ENCODE measurements around the gene RBP3. TPM values are rescaled to one million over a fixed set of nuclear protein-coding genes. Genes with fewer than 3 reads are reported as not detected.

Gene RBP3
- total RNA-seq, 1 donor from 2014 or later: not detected

- intact Hi-C loops (cut with DNase I): no loop called here
- no peaks in the 10 kb centered on the region for H3K4me1 ChIP-seq
- no peak overlapping the region for H3K4me3 ChIP-seq
- no peaks in the 10 kb centered on the region for H3K36me3 ChIP-seq
- H3K27ac ChIP-seq: no peak overlapping the region
- TF ChIP-seq CTCF (IDR thresholded peaks at IDR 0.05): no peak
- ATAC-seq: no peak
- no peaks in the 10 kb centered on the region for H3K27me3 ChIP-seq (ENCODE audit: low read depth)
- no peak for DNase-seq
- H3K9me3 ChIP-seq: no peaks in the 10 kb centered on the region
These were observed 18.3 kb upstream of the RBP3 start for GRCh38 chr10:47329855-47330254.

GRCh38 chr10:47330366-47330765 is 17.8 kb upstream of the RBP3 start:
- H3K4me3 ChIP-seq: no peak overlapping the region
- no peaks in the 10 kb centered on the region for H3K27me3 ChIP-seq (ENCODE audit: low read depth)
- H3K9me3 ChIP-seq: no peaks in the 10 kb centered on the region
- no peak for TF ChIP-seq CTCF (IDR thresholded peaks at IDR 0.05)
- no peaks in the 10 kb centered on the region for H3K36me3 ChIP-seq
- intact Hi-C loops (cut with DNase I): no loop called here
- H3K27ac ChIP-seq: no peak overlapping the region
- ATAC-seq (no peak), DNase-seq (no peak)
- H3K4me1 ChIP-seq: no peaks in the 10 kb centered on the region

- no peaks in the 10 kb centered on the region for H3K36me3 ChIP-seq
- H3K4me3 ChIP-seq: no peak overlapping the region
- no peaks in the 10 kb centered on the region for H3K9me3 ChIP-seq
- no peak overlapping the region for H3K27ac ChIP-seq
- no peak for TF ChIP-seq CTCF (IDR thresholded peaks at IDR 0.05)
- H3K4me1 ChIP-seq: no peaks in the 10 kb centered on the region
- no peaks in the 10 kb centered on the region for H3K27me3 ChIP-seq (ENCODE audit: low read depth)
- intact Hi-C loops (cut with DNase I): no loop called here
- ATAC-seq: no peak
- DNase-seq: no peak
These were observed 17.4 kb upstream of the RBP3 start for GRCh38 chr10:47330804-47331203.

- Histone ChIP-seq H3K36me3 (no peaks in the 10 kb centered on the region), H3K27ac (no peak overlapping the region), H3K4me3 (no peak overlapping the region), H3K4me1 (no peaks in the 10 kb centered on the region), H3K27me3 (ENCODE audit: low read depth) (no peaks in the 10 kb centered on the region), H3K9me3 (no peaks in the 10 kb centered on the region)
- TF ChIP-seq CTCF (IDR thresholded peaks at IDR 0.05): no peak
- peak in 1 of 2 donors; percentile 24 for ATAC-seq
- no peak for DNase-seq
- intact Hi-C loops (cut with DNase I): no loop called here
These were observed 16.7 kb upstream of the RBP3 start for GRCh38 chr10:47331491-47331890.

- ATAC-seq (no peak), DNase-seq (no peak)
- Histone ChIP-seq H3K4me3 (no peak overlapping the region), H3K36me3 (no peaks in the 10 kb centered on the region), H3K4me1 (no peaks in the 10 kb centered on the region), H3K27ac (no peak overlapping the region), H3K27me3 (ENCODE audit: low read depth) (no peaks in the 10 kb centered on the region), H3K9me3 (no peaks in the 10 kb centered on the region)
- intact Hi-C loops (cut with DNase I): no loop called here
- no peak for TF ChIP-seq CTCF (IDR thresholded peaks at IDR 0.05)
These were observed 16.2 kb upstream of the RBP3 start for GRCh38 chr10:47331954-47332353.

- no peaks in the 10 kb centered on the region for H3K4me1 ChIP-seq
- no peaks in the 10 kb centered on the region for H3K27me3 ChIP-seq (ENCODE audit: low read depth)
- no peaks in the 10 kb centered on the region for H3K36me3 ChIP-seq
- H3K9me3 ChIP-seq: no peaks in the 10 kb centered on the region
- intact Hi-C loops (cut with DNase I): no loop called here
- no peak overlapping the region for H3K4me3 ChIP-seq
- ATAC-seq: no peak
- TF ChIP-seq CTCF (IDR thresholded peaks at IDR 0.05): no peak
- no peak overlapping the region for H3K27ac ChIP-seq
- DNase-seq: no peak
These were observed 15.8 kb upstream of the RBP3 start for GRCh38 chr10:47332371-47332770.
